ENCODE measurements around the gene OVCA2. TPM values are rescaled to one million over a fixed set of nuclear protein-coding genes. Genes with fewer than 3 reads are reported as not detected.

The OVCA2 gene
- total and polyA plus RNA-seq, 4 donors, result 16.1 to 30.6 (median 23.7) TPM

- TF ChIP-seq RXRA (IDR thresholded peaks at IDR 0.05), result no peak
- no peak for TF ChIP-seq FOXA2 (IDR thresholded peaks at IDR 0.05)
- TF ChIP-seq SP1 (IDR thresholded peaks at IDR 0.05), result no peak
- TF ChIP-seq CTCF (IDR thresholded peaks at IDR 0.05; ENCODE audit: low read depth, low read length, missing input control), result no peak
- no peak for TF ChIP-seq MAX (IDR thresholded peaks at IDR 0.05)
- no peak for TF ChIP-seq JUND (IDR thresholded peaks at IDR 0.05)
- TF ChIP-seq EGR1 (IDR thresholded peaks at IDR 0.05; ENCODE audit: low read depth in 2 of 2), result no peak
- TF ChIP-seq GABPA (IDR thresholded peaks at IDR 0.05 in 1 of 2, conservative IDR thresholded peaks at IDR 0.05 in 1 of 2), result no peak
- no peak for TF ChIP-seq YY1 (IDR thresholded peaks at IDR 0.05)
- no peak for TF ChIP-seq TAF1 (conservative IDR thresholded peaks at IDR 0.05)
Measured at GRCh38 chr17:2009737-2010136, 32.1 kb upstream of the OVCA2 start (continued).

- H3K4me1 ChIP-seq (ENCODE audit: control insufficient read depth in 4 of 4, insufficient read depth in 4 of 4, low read length in 3 of 4), result peaks cover 15 to 70% (median 34%) of the 10 kb centered on the region in 4 donors
- peak overlapping the region; percentile 6 to 57 for H3K27ac ChIP-seq (ENCODE audit: low read depth in 1 of 2, low read length in 2 of 2)
- 26% methylated on average over 24 of the region's 24 CpGs for WGBS
- no peak for DNase-seq (ENCODE audit: low spot score)
- H3K9ac ChIP-seq (ENCODE audit: low read depth in 1 of 2, low read length in 2 of 2), result no peak overlapping the region
- TF ChIP-seq HNF4G (IDR thresholded peaks at IDR 0.05) (no peak), FOXA2 (IDR thresholded peaks at IDR 0.05) (no peak), RXRA (IDR thresholded peaks at IDR 0.05) (peak in 1 of 2 donors; percentile 85), GABPA (IDR thresholded peaks at IDR 0.05 in 1 of 2, conservative IDR thresholded peaks at IDR 0.05 in 1 of 2) (no peak), EGR1 (IDR thresholded peaks at IDR 0.05; ENCODE audit: low read depth in 2 of 2) (peak in 1 of 2 donors; percentile 38), SP1 (IDR thresholded peaks at IDR 0.05) (peak; percentile 25), CTCF (IDR thresholded peaks at IDR 0.05; ENCODE audit: low read depth, low read length, missing input control) (no peak), REST (IDR thresholded peaks at IDR 0.05) (peak; percentile 29), JUND (IDR thresholded peaks at IDR 0.05) (peak in 1 of 2 donors; percentile 27), MAX (IDR thresholded peaks at IDR 0.05) (peak; percentile 52), NR2F2 (IDR thresholded peaks at IDR 0.05) (no peak), YY1 (IDR thresholded peaks at IDR 0.05) (peak; percentile 53), TAF1 (conservative IDR thresholded peaks at IDR 0.05) (no peak), ZBTB33 (IDR thresholded peaks at IDR 0.05) (no peak), FOXA1 (IDR thresholded peaks at IDR 0.05) (no peak), HNF4A (conservative IDR thresholded peaks at IDR 0.05) (peak in 1 of 2 donors; percentile 69), RAD21 (IDR thresholded peaks at IDR 0.05) (peak in 1 of 2 donors; percentile 22), ATF3 (IDR thresholded peaks at IDR 0.05) (no peak)
- no peaks in the 10 kb centered on the region for H3K27me3 ChIP-seq (ENCODE audit: control insufficient read depth in 4 of 4, insufficient read depth in 4 of 4, low read length in 3 of 4)
- H3K4me3 ChIP-seq (ENCODE audit: low read depth in 1 of 3, low read length in 3 of 3), result peak overlapping the region in 1 of 3 donors; percentile 6
- H3K9me3 ChIP-seq (ENCODE audit: control insufficient read depth in 4 of 4, low read length in 3 of 4), result no peaks in the 10 kb centered on the region
- H3K36me3 ChIP-seq (ENCODE audit: control insufficient read depth in 4 of 4, insufficient read depth in 3 of 4, low read depth in 1 of 4, low read length in 3 of 4), result no peaks in the 10 kb centered on the region
Measured at GRCh38 chr17:2011411-2012371, 30.1 kb upstream of the OVCA2 start.

Measured in liver (tissue), 9 donors.